Measurements from ENCODE around the gene KNDC1. TPM values are rescaled to one million over a fixed set of nuclear protein-coding genes. Genes with fewer than 3 reads are reported as not detected.

The KNDC1 gene
- total and polyA plus RNA-seq, 8 donors = 2.5 to 10.4 (median 4.0) TPM

GRCh38 chr10:133176546-133176945 is 16.5 kb downstream of the KNDC1 start:
- DNase-seq = peak in 1 of 4 donors; percentile 7

GRCh38 chr10:133177380-133178157 is 17.6 kb downstream of the KNDC1 start:
- intact Hi-C loops (cut with DNase I) = no loop called here
- Histone ChIP-seq H3K27me3 (peaks cover 0 to 21% of the 10 kb centered on the region in 2 donors), H3K4me3 (no peak overlapping the region), H3K36me3 (no peaks in the 10 kb centered on the region), H3K4me1 (no peaks in the 10 kb centered on the region), H3K9me3 (no peaks in the 10 kb centered on the region), H3K27ac (no peak overlapping the region)
- no peak for DNase-seq
- no peak for ATAC-seq
- no peak for TF ChIP-seq CTCF (IDR thresholded peaks at IDR 0.05)

More at GRCh38 chr10:133176546-133176945, 16.5 kb downstream of the KNDC1 start:
- H3K36me3 ChIP-seq = no peaks in the 10 kb centered on the region
- H3K4me1 ChIP-seq = no peaks in the 10 kb centered on the region
- H3K27me3 ChIP-seq = peaks cover 0 to 21% of the 10 kb centered on the region in 2 donors
- no peaks in the 10 kb centered on the region for H3K9me3 ChIP-seq
- H3K4me3 ChIP-seq = no peak overlapping the region
- no peak for ATAC-seq
- no peak overlapping the region for H3K27ac ChIP-seq
- intact Hi-C loops (cut with DNase I) = no loop called here
- TF ChIP-seq CTCF (IDR thresholded peaks at IDR 0.05) = no peak

GRCh38 chr10:133178357-133179127 is 18.5 kb downstream of the KNDC1 start:
- Histone ChIP-seq H3K36me3 (no peaks in the 10 kb centered on the region), H3K9me3 (no peaks in the 10 kb centered on the region), H3K4me1 (no peaks in the 10 kb centered on the region), H3K27me3 (peaks cover 0 to 21% of the 10 kb centered on the region in 2 donors), H3K4me3 (no peak overlapping the region), H3K27ac (no peak overlapping the region)
- peak in 1 of 4 donors; percentile 57 for DNase-seq
- intact Hi-C loops (cut with DNase I) = no loop called here
- TF ChIP-seq CTCF (IDR thresholded peaks at IDR 0.05) = no peak
- no peak for ATAC-seq

- no peak for TF ChIP-seq CTCF (IDR thresholded peaks at IDR 0.05)
- intact Hi-C loops (cut with DNase I) = no loop called here
- no peak for ATAC-seq
- Histone ChIP-seq H3K4me3 (no peak overlapping the region), H3K36me3 (no peaks in the 10 kb centered on the region), H3K27me3 (peaks cover 0 to 17% of the 10 kb centered on the region in 2 donors), H3K9me3 (no peaks in the 10 kb centered on the region), H3K4me1 (no peaks in the 10 kb centered on the region), H3K27ac (no peak overlapping the region)
- peak in 1 of 4 donors; percentile 48 for DNase-seq
Observed at GRCh38 chr10:133179128-133179520, 19.1 kb downstream of the KNDC1 start.

GRCh38 chr10:133179651-133180050 is 19.6 kb downstream of the KNDC1 start:
- ATAC-seq (no peak), DNase-seq (peak in 1 of 4 donors; percentile 65)
- Histone ChIP-seq H3K36me3 (no peaks in the 10 kb centered on the region), H3K27ac (no peak overlapping the region), H3K4me3 (no peak overlapping the region), H3K9me3 (no peaks in the 10 kb centered on the region), H3K27me3 (peaks cover 0 to 17% of the 10 kb centered on the region in 2 donors), H3K4me1 (no peaks in the 10 kb centered on the region)
- intact Hi-C loops (cut with DNase I) = no loop called here
- no peak for TF ChIP-seq CTCF (IDR thresholded peaks at IDR 0.05)

All from left lung (tissue), 10 donors.